Left lung (tissue), 10 donors: ENCODE results near the gene CAVIN4. TPM values are rescaled to one million over a fixed set of nuclear protein-coding genes. Genes with fewer than 3 reads are reported as not detected.

ENCODE experiments used
- ATAC-seq: fragments of 200-7000 bp; cut with Tn5 transposase; one replicate; pipeline ENCODE4 v1.9.1; 2020; ENCODE audit warnings: moderate library complexity
- DNase-seq, 4 donors: peaks; one replicate each; pipeline ENCODE4 v3.0.0-alpha.2; 2013 to 2020
- H3K27ac ChIP-seq, 2 donors: fragments of 200-600 bp; sonication (generic) in 1 of 2; one replicate each; pipeline versions ENCODE4 v1.5.0 to v1.8.0; 2020 to 2021
- H3K27me3 ChIP-seq, 2 donors: fragments of 200-600 bp; sonication (generic) in 1 of 2; one replicate each; pipeline versions ENCODE4 v1.5.0 to v1.8.0; 2020 to 2021
- H3K36me3 ChIP-seq, 2 donors: fragments of 200-600 bp; sonication (generic) in 1 of 2; one replicate each; pipeline versions ENCODE4 v1.5.0 to v1.8.0; 2020 to 2021
- H3K4me1 ChIP-seq, 2 donors: fragments of 200-600 bp; one replicate each; pipeline ENCODE4 v1.8.0; 2021
- H3K4me3 ChIP-seq, 2 donors: fragments of 200-600 bp; sonication (generic) in 1 of 2; one replicate each; pipeline versions ENCODE4 v1.5.0 to v1.8.0; 2020 to 2021; ENCODE audit warnings: mild to moderate bottlenecking in 1 of 2
- H3K9me3 ChIP-seq, 2 donors: fragments of 200-600 bp; sonication (generic) in 1 of 2; one replicate each; pipeline versions ENCODE4 v1.5.0 to v1.8.0; 2020 to 2021
- intact Hi-C, 2 donors: fragments of 100-400 bp; cut with DNase I; formaldehyde crosslinking; loops; one replicate each; pipeline versions ENCODE4 v1.11.2 to v1.14.2; 2022
- polyA plus RNA-seq, 6 donors: library from polyadenylated mRNA; unstranded; fragments of 120-200 nt; gene quantifications; one replicate each; pipeline ENCODE4 v1.2.1, GENCODE V29; 2013; ENCODE audit not compliant: insufficient read length in 6 of 6
- total RNA-seq, 2 donors: library from RNA; stranded (reverse); fragmentation: NEBNext Ultra II Directional; extraction: Animal tissue kit (Norgen Biotek cat#: 25700); gene quantifications; one replicate each; pipeline ENCODE4 v1.2.1, GENCODE V29; 2021
- TF ChIP-seq, protein P1 (sequence below), 2 donors: fragments of 200-600 bp; sonication (generic) in 1 of 2; IDR thresholded peaks; one replicate each; pipeline versions ENCODE4 v1.5.0 to v1.8.0; 2021; ENCODE audit warnings: antibody characterized with exemption in 2 of 2
- donor health status: DM: no; HTN: yes; CAD: no.
- donor health status: DM: no; HTN: no; CAD: no.

The CAVIN4 gene
- total and polyA plus RNA-seq, 8 donors = 0.85 to 2.6 (median 2.0) TPM

DNA sequence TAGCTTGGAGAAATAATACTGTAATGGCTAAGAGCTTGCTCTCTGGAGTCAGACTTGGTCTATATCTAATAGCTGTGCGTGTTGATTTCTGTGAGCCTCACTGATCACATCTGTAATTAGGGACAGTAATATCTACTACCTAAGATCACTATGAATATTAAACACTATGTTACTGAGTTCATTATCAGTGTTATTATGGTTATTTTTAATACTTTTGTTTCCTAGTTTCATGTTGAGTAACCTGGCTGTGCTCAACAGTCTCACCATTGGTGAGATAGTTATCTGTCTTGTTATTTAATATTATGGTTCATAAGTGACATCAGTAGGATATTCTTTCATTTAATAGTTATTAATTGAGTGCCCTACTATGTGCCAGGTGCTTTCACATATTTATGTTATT is 22.4 kb upstream of the CAVIN4 start:
- Histone ChIP-seq H3K27me3 (no peaks in the 10 kb centered on the region), H3K36me3 (no peaks in the 10 kb centered on the region), H3K4me3 (no peak overlapping the region), H3K4me1 (no peaks in the 10 kb centered on the region), H3K27ac (no peak overlapping the region), H3K9me3 (no peaks in the 10 kb centered on the region)
- ATAC-seq (no peak), DNase-seq (no peak)
- TF ChIP-seq, protein P1, sequence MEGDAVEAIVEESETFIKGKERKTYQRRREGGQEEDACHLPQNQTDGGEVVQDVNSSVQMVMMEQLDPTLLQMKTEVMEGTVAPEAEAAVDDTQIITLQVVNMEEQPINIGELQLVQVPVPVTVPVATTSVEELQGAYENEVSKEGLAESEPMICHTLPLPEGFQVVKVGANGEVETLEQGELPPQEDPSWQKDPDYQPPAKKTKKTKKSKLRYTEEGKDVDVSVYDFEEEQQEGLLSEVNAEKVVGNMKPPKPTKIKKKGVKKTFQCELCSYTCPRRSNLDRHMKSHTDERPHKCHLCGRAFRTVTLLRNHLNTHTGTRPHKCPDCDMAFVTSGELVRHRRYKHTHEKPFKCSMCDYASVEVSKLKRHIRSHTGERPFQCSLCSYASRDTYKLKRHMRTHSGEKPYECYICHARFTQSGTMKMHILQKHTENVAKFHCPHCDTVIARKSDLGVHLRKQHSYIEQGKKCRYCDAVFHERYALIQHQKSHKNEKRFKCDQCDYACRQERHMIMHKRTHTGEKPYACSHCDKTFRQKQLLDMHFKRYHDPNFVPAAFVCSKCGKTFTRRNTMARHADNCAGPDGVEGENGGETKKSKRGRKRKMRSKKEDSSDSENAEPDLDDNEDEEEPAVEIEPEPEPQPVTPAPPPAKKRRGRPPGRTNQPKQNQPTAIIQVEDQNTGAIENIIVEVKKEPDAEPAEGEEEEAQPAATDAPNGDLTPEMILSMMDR (IDR thresholded peaks at IDR 0.05) = no peak
- intact Hi-C loops = no loop called here

DNA sequence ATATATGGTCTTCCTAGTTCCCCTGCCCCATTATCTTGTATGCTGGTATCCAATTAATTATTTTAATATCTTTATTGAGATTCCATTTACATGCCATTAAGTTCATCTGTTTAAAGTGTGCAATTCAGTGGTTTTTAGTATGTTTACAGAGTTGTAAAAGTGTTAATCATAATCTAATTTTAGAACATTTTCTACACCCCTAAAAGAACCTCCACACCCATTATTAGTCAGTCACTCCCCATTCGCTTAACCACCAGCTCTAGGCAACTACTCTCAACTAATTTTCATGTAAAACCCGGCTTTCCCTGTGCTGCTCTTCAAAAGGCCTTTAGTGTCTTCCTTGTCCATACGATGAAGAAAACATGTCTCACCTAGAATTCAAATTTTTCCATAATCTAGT is 20.8 kb upstream of the CAVIN4 start:
- no peak overlapping the region for H3K4me3 ChIP-seq
- H3K4me1 ChIP-seq = no peaks in the 10 kb centered on the region
- no peaks in the 10 kb centered on the region for H3K27me3 ChIP-seq
- intact Hi-C loops = no loop called here
- H3K9me3 ChIP-seq = no peaks in the 10 kb centered on the region
- DNase-seq (no peak), ATAC-seq (no peak)
- TF ChIP-seq, protein P1 (IDR thresholded peaks at IDR 0.05) = no peak
- H3K36me3 ChIP-seq = no peaks in the 10 kb centered on the region
- no peak overlapping the region for H3K27ac ChIP-seq

DNA sequence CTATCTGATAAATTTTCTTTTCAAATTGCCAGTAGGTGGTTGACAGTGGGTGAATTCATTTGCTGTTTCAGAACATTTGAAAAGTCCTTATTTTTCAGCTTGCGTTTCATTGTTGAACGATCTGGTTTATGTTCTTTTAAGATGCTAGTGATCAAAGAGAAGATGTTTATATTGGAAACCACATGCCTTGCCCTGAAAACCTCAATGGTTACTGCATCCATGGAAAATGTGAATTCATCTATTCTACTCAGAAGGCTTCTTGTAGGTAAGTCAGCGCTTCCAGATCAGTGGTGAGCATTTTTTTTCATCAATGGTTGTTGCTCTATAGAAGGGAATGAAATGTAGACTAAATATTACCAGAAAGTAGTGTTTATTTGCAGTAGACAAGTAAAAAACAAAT is 16.6 kb upstream of the CAVIN4 start:
- no peak overlapping the region for H3K4me3 ChIP-seq
- no peaks in the 10 kb centered on the region for H3K9me3 ChIP-seq
- ATAC-seq (no peak), DNase-seq (no peak)
- H3K27ac ChIP-seq = no peak overlapping the region
- intact Hi-C loops = no loop called here
- TF ChIP-seq, protein P1 (IDR thresholded peaks at IDR 0.05) = no peak
- no peaks in the 10 kb centered on the region for H3K27me3 ChIP-seq
- no peaks in the 10 kb centered on the region for H3K4me1 ChIP-seq
- H3K36me3 ChIP-seq = no peaks in the 10 kb centered on the region

DNA sequence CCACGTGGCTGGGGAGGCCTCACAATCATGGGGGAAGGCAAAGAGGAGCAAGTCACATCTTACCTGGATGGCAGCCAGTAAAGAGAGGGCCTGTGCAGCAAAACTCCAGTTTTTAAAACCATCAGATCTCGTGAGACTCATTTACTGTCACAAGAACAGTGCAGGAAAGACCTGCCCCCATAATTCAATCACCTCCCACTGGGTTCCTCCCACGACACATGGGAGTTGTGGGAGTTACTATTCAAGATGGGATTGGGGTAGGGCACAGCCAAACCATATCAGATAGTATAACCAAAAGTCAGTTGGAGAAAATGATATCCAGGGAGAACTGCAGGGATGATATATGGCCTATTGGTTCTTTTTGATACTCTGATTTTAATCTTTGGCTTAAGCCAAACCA is 10.0 kb upstream of the CAVIN4 start:
- TF ChIP-seq, protein P1 (IDR thresholded peaks at IDR 0.05) = no peak
- no peaks in the 10 kb centered on the region for H3K27me3 ChIP-seq
- H3K36me3 ChIP-seq = no peaks in the 10 kb centered on the region
- H3K4me1 ChIP-seq = no peaks in the 10 kb centered on the region
- intact Hi-C loops = no loop called here
- H3K4me3 ChIP-seq = no peak overlapping the region
- H3K27ac ChIP-seq = no peak overlapping the region
- ATAC-seq (no peak), DNase-seq (no peak)
- H3K9me3 ChIP-seq = no peaks in the 10 kb centered on the region

DNA sequence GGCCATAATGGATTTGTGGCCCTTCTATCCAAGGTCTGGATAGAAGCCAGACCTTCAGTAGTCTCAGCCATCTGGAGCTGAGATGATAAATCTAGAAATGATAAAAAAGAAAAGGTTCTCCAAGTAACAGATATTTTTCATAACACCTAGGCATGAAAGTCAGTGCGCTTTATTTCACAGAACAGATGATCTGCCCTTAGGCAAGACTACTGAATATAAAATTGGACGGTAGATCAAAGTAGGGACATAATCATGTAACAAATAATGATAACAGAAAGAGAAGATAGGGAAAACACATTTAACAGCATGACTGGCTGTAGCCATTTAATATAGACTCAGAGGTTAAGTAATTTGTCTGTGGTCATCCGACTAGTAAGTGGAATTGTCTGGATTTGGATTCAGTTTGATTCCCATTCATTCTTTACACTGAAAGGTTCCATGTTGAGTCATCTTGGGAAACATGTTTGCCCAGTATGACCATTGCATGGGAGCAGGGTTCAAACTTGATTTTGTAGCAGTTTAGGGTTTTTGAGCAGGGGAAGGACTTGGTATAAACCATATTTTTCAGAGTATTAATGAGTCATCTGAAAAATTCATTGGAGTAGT is 4.1 kb upstream of the CAVIN4 start:
- Histone ChIP-seq H3K4me3 (no peak overlapping the region), H3K4me1 (no peaks in the 10 kb centered on the region), H3K27me3 (no peaks in the 10 kb centered on the region), H3K36me3 (no peaks in the 10 kb centered on the region), H3K9me3 (no peaks in the 10 kb centered on the region), H3K27ac (no peak overlapping the region)
- TF ChIP-seq, protein P1 (IDR thresholded peaks at IDR 0.05) = no peak
- ATAC-seq (no peak), DNase-seq (no peak)
- intact Hi-C loops = no loop called here
